GM12873 (cell line): ENCODE measurements around the gene WDR48.
A peak's percentile ranks its signal among the peaks of the same experiment; 100 is the strongest.

Experiments used
- CTCF ChIP-seq: IDR thresholded peaks from 2 replicates; pipeline ENCODE4 v1.5.1; 2012; ENCODE audit warnings: low read depth, mild to moderate bottlenecking, moderate library complexity, low read length, control low read depth; ENCODE audit not compliant: insufficient read depth; ENCODE audit errors: missing control alignments

Gene WDR48

GRCh38 chr3:39064646-39065045 lies 12.8 kb downstream of the WDR48 start:
- no peak for TF ChIP-seq CTCF

GRCh38 chr3:39065197-39065596 lies 13.4 kb downstream of the WDR48 start:
- TF ChIP-seq CTCF: peak; percentile 82

- no peak for TF ChIP-seq CTCF
Observed at GRCh38 chr3:39067286-39067685, 15.5 kb downstream of the WDR48 start.

GRCh38 chr3:39068556-39068955 lies 16.7 kb downstream of the WDR48 start:
- TF ChIP-seq CTCF: no peak

GRCh38 chr3:39075910-39076309 lies 24.1 kb downstream of the WDR48 start:
- no peak for TF ChIP-seq CTCF

- TF ChIP-seq CTCF: no peak
Observed at GRCh38 chr3:39079530-39079929, 27.7 kb downstream of the WDR48 start.

GRCh38 chr3:39080026-39080425 lies 28.2 kb downstream of the WDR48 start:
- TF ChIP-seq CTCF: peak; percentile 13

- no peak for TF ChIP-seq CTCF
Observed at GRCh38 chr3:39082666-39083313, 31.0 kb downstream of the WDR48 start.
